HepG2 (cell line): ENCODE results near the gene SMTNL1. TPM values are rescaled to one million over a fixed set of nuclear protein-coding genes. Genes with fewer than 3 reads are reported as not detected.

Source experiments
- ATRX ChIP-seq: sonication (generic); formaldehyde crosslinking; IDR thresholded peaks from 2 replicates; pipeline ENCODE4 v1.4.0; 2020; ENCODE audit warnings: missing genetic modification reagents, borderline replicate concordance
- CTCF ChIP-seq: sonication (generic); formaldehyde crosslinking; IDR thresholded peaks from 2 replicates; pipeline ENCODE4 v1.5.0; 2020; ENCODE audit warnings: mild to moderate bottlenecking, missing genetic modification reagents, moderate library complexity
- KLF6 ChIP-seq: IDR thresholded peaks from 2 replicates; pipeline ENCODE4 v1.8.0; 2016; ENCODE audit warnings: missing biosample characterization, missing genetic modification reagents
- NFE2L2 ChIP-seq: fragments of 150-350 bp; IDR thresholded peaks from 2 replicates; pipeline ENCODE4 v1.6.1; 2014; ENCODE audit warnings: low read length
- NONO ChIP-seq, 2 experiments: fragments of 450-650 bp in 1 of 2; sonication (generic) in 1 of 2; formaldehyde crosslinking in 1 of 2; IDR thresholded peaks in 1 of 2; conservative IDR thresholded peaks in 1 of 2; 2 replicates each; pipeline versions ENCODE4 v1.6.1 to v1.8.0; 2017 to 2022; ENCODE audit warnings: mild to moderate bottlenecking in 1 of 2, missing genetic modification reagents in 1 of 2, moderate library complexity in 1 of 2
- SNRNP70 ChIP-seq: fragments of 200-400 bp; formaldehyde crosslinking; IDR thresholded peaks from 2 replicates; pipeline ENCODE4 v1.6.1; 2017; ENCODE audit warnings: mild to moderate bottlenecking, low read depth, low read length, moderate library complexity
- TOPORS ChIP-seq: sonication (generic); formaldehyde crosslinking; IDR thresholded peaks from 2 replicates; pipeline ENCODE4 v1.8.0; 2023; ENCODE audit warnings: mild to moderate bottlenecking, missing genetic modification reagents
- ZNF142 ChIP-seq: sonication (generic); formaldehyde crosslinking; IDR thresholded peaks from 2 replicates; pipeline ENCODE4 v1.4.0; 2020; ENCODE audit warnings: missing genetic modification reagents
- ZNF274 ChIP-seq: sonication (generic); formaldehyde crosslinking; IDR thresholded peaks from 2 replicates; pipeline ENCODE4 v1.5.1; 2020; ENCODE audit warnings: mild to moderate bottlenecking, missing genetic modification reagents
- ZNF510 ChIP-seq: sonication (generic); formaldehyde crosslinking; IDR thresholded peaks from 2 replicates; pipeline ENCODE4 v1.4.0; 2020; ENCODE audit warnings: low read depth, mild to moderate bottlenecking, missing genetic modification reagents
- ZNF609 ChIP-seq: sonication (generic); formaldehyde crosslinking; IDR thresholded peaks from 2 replicates; pipeline ENCODE4 v1.4.0; 2020; ENCODE audit warnings: mild to moderate bottlenecking, missing genetic modification reagents, borderline replicate concordance
- ZSCAN5A ChIP-seq: sonication (generic); formaldehyde crosslinking; IDR thresholded peaks from 2 replicates; pipeline ENCODE4 v1.8.0; 2022; ENCODE audit warnings: mild to moderate bottlenecking, missing genetic modification reagents, borderline replicate concordance
- polyA plus RNA-seq, 8 experiments: library from polyadenylated mRNA; depleted of rRNA in 3 of 8; stranded (reverse) in 7 of 8; unstranded in 1 of 8; fragments of >200 nt; fragmentation: Illumina TruSeq in 4 of 8; extraction: Trizol in 4 of 8; gene quantifications; 2 replicates each; pipeline versions ENCODE4 v1.2.1 to v1.2.3, GENCODE V29; 2011 to 2016; ENCODE audit warnings: low read depth in 4 of 8, missing spikeins in 1 of 8, mixed read lengths in 1 of 8; ENCODE audit not compliant: insufficient read depth in 1 of 8
- total RNA-seq, 5 experiments: library from RNA; depleted of rRNA; stranded (reverse); fragments of >200 nt; fragmentation: Illumina TruSeq; extraction: Trizol; gene quantifications; 2 replicates each; pipeline ENCODE4 v1.2.3, GENCODE V29; 2016; ENCODE audit warnings: low read depth in 1 of 5

Gene SMTNL1
- total and polyA plus RNA-seq, 2 of the 13 experiments (the other 11 are each of a cell fraction or from before 2014, with no cell fraction given), result 0.04 TPM; not detected in 1

GRCh38 chr11:57530596-57531507 is 6.5 kb upstream of the SMTNL1 start, which contains the start of gene TIMM10 (continued):
- TF ChIP-seq ZNF142 (CRISPR knock-in tag), result peak; percentile 83; the same call in 1 of the 2 replicates
- TF ChIP-seq TOPORS (CRISPR knock-in tag), result peak; percentile 72; the same call in 1 of the 2 replicates
- TF ChIP-seq NONO (IDR thresholded peaks at IDR 0.05), result no peak
- TF ChIP-seq NONO (CRISPR knock-in tag; conservative IDR thresholded peaks at IDR 0.05), result peak; percentile 58
- no peak for TF ChIP-seq SNRNP70
- no peak for TF ChIP-seq KLF6
- no peak for TF ChIP-seq ZNF510 (CRISPR knock-in tag)
- TF ChIP-seq ZSCAN5A (CRISPR knock-in tag), result no peak; the same call in 1 of the 2 replicates
- 0 out of 2 replicates have a peak, but pooled peaks have one; percentile 30 for TF ChIP-seq ZNF609
- TF ChIP-seq CTCF (CRISPR knock-in tag), result no peak; the same call in 1 of the 2 replicates
- no peak for TF ChIP-seq ATRX (CRISPR knock-in tag)
- no peak for TF ChIP-seq NFE2L2
- TF ChIP-seq ZNF274, result peak; percentile 13; the same call in 1 of the 2 replicates
